HG02852 (cell line): ENCODE data around the gene PNPLA7.

Experiments
- ATAC-seq: cut with Tn5 transposase; IDR thresholded peaks from one replicate; pipeline ENCODE4 v1.9.1; 2021; ENCODE audit warnings: mild to moderate bottlenecking, moderate library complexity; ENCODE audit not compliant: unreplicated experiment

The PNPLA7 gene

DNA sequence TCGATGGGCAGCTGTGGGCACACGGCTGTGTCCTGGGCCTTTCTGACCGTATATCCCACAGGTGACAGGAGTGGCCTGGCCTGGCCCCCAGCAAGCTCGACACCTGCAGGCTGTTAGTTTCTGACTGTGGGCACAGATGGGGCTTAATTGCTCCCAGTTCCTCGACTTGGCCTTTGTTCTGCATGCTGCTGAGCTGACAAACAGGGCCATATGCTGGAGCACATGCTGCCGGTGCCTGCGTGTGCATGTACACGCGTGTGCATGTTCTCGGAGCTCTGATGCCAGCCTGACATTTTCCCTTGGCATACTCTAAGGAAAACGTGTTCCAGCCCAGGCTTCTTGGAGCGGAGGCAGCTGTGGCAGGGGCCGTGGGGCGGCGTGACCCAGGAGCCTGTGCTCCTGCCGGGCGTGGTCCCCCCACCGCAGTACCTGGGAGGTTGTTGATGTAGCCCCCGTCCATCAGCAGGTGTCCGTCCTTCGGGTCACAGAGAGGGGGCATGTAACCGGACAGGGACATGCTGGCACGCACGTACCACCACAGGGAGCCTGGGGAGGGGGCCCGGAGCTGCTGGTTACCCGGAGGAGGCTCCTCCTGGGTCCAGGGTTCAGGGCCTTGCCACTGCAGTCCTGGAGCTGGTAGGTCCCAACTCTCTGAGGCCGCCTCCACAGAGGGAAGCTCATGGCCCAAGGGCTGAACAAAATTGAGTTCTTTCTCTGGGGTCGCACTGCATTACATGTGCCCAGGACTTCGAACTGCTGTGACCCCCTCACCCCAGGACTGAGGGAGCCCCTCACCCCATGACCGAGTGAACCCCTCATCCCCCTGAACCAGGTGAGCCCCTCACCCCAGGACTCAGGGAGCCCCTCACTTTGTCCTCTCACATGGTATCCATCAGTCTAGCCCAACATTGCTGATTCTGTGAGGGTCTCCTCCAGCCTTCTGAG lies 86.9 kb downstream of the PNPLA7 start:
- no peak for ATAC-seq

DNA sequence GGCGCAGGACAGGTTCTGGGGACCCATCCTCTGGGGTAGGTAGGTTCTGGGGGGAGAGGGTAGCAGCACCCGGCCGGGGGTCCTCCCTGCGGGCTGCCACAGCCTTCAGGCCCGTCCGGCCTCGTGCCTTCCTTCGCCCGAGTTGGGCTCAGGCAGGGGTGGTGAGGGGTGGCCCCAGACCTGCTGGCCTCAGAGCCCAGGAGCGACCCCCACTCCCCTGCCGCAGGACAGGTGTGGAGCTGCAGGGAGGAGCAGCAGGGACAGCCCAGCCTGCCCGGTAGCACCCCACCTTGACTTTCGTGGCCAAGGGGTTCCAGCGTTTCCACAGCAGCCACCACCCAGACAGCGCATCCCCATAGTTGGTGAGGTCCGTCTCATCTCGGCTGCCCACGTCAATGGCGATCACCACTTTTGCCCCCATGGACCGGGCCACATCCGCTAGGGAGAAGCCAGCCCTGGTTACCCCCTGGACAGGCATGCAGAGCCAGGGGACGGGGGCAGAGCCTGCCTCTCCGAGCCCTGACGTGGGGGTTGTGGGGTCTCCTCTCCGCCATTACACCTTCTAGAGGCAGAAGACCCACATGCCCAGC lies 87.7 kb downstream of the PNPLA7 start:
- ATAC-seq: no peak

DNA sequence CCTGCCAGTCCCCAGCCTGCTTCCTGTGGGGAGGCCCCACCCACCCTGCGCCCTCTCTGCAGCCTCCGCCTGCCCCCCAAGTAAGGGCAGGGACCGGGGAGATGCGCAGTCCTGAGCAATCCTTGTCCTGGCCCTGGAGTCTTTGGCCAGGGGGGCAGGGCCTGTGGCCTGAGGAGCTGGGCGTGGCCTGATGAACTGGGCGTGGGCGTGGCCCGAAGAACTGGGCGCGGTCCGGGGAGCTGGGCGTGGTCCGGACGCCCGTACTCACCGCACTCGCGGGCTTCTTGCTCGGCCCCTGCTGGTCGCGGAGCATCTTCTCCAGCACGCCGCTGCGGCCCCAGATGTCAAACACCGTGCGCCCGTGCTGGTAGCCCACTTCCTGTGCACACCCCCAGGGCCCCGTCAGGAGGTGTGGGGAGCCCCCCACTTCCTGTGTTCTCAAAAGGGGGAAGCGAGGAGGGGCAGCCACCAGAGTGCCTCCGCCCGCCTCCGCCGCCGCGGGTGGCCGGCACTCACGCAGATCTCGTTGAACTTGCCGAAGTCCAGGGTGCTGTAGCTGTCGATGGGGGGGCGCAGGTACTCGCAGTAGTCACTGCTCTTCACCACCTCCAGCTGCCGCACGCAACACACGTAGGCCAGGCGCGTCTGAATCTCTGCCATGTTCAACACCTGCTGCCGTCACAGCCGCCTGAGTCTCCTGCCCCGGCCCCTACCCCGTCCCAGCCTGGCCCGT lies 88.4 kb downstream of the PNPLA7 start:
- ATAC-seq: no peak

DNA sequence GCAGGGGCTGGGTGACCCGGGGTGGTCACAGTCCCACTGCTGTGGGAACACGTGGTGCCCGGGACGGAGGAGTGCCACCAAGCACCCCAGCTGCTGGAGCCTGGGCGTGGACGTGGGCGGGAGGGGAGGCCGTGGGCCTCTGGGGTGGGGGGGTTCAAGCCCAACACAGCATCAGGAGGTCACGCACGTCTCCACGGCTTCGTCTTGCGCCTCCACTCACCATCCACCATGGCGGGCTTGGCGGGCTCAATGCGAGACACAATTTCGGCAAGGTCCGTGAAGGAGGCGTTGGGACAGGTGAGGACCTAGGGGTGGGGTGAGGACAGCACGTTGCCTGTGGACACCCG lies 88.9 kb downstream of the PNPLA7 start:
- no peak for ATAC-seq

DNA sequence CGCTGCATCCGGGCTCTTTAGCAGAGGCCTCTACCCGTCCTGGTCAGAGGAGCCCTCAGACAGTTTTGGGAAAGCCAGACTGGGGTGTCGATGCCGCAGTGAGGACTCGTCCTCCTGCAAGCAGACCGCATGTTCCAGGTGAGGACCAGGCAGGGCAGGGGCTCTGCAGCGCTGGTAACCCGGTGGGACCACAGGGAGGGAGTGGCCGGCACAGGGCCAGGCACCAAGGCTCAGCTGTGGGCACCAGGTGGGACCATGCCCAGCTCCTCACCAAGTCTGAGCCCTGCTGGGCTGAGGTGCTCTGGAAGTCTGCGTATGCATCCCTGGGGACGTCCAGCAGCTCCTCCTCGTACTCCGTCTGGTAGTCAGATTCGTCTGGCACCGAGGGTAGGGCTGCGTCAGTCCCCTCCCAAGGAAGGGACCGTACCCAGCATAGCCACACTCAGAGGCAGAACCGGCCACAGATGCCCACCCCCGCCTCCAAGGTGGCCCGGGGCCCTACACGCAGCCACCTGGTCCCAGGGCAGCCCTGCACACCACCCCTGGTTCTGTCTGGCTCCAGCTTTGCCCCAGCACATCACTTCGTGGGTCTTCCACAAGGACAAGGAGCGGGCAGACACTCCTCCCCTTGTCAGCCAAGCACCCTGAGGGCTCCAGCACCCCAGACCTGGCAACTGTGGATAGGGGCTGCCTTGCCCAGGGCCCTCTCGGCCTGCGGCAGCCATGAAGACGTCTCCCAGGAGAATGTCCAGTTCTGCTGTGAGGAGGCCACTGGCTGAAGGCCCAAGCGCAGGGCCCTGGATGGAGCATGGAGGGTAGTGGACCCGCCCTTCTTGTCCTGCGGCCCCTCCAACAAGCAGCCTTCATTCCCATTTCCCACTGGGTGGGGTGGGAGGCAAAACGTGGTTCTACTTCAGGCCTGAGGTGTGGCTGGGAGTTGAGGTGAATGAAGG lies 89.6 kb downstream of the PNPLA7 start:
- no peak for ATAC-seq

DNA sequence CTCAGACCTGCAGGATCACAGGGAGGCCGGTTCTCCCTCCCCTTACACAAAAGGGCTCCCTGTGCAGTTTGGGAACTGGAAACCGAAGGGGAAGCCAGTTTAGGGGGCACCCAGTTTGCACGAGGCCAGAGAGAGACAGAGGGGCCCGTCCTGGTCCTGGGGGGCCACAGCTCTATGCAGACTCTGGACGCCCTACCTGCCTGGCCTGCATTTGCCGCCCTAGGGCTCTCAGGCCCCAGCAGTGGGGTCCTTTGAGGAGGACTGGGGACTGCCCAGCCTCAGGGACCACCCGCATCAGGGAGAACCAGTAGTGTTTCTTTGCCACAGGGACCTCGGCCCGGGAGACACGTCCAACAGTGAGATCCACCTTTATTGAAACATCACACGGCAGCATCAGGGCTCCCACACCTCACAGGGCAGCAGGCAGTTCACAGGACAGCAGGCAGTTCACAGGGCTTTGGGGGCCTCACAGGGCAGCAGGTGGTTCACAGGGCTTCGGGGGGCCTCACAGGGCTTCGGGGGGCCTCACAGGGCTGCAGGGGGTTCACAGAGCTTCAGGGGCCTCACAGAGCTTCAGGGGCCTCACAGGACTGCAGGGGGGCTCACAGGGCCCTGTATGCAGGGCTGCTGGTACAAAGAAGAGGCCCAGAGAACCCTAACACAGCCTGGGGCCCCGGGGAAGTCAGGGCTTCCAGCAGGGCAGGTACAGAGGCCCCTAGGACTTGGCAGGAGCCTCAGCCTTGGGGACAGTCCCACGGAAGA lies 90.4 kb downstream of the PNPLA7 start:
- no peak for ATAC-seq

DNA sequence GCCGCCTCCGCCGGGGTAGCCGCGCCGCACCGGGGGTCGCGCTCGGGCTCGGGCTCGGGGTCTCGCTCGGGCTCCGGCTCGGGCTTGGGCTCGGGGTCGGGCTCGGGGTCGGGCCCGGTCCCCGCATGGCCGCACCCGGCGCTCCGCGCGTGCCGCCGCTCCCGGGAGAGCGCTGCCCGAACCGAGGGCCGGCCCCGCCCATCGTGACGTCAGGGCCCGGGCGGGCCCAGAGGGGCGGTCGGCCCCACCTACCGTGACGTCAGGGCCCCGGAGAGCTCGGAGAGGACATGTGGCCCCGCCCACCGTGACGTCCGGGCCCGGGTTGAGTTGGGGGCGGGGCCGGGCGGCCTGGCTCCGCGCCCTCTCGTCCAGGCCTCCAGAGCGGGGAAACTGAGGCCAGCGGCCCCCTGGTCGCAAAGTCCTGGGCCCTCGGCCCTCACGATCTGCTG lies 91.0 kb downstream of the PNPLA7 start, which contains the start of gene NSMF:
Gene NSMF, minus strand, starts transcription at position 183 of the 449 bp plus-strand sequence. CDS start 232 bp downstream, outside the sequence.
- peak; percentile 73 for ATAC-seq

DNA sequence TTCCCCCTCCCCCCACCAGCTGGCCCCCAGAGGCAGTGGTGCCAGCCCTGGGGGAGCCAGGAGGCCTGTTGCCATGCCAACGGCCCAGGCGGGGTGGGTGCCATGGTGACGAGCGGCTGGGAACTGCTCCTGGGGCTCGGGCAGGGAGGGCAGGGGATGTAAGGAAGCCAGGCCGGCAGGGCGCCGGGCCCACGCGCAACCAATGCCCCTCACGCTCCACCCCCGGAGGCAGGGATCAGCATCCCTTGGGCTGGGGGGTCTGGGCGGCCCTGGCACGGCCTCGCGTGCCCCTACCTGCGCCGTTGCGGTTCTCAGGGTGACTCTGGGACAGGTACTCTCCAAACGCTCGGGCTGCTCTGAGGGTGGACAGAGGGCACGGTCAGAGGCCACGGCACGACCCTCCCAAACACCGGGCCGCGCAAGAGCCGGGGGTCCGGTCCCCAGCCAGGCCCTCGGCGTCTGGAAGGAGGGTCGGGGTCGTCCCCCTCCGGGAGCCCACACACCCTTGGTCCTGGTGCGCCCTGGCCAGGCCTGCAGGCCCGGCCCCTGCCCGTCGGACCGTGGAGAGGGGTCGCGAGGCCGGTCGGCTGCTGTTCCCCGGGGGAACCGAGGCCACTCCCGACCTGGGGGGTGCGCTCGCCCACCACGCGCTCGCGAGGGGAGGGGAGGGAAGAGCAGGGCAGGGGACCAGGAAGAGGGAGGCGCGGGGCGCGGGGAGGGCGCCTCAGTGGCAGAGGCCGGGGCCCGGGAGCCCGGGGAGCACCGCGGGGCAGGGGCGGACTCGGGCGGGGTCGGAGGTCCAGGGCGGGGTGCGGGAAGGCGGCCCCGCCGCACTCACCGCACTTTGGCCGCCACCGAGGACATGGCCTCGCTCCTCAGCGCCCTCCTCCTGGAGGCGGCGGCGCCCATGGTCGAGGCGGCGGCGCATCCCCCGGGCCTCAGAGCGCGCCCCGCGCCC lies 91.7 kb downstream of the PNPLA7 start:
- ATAC-seq: peak; percentile 20

DNA sequence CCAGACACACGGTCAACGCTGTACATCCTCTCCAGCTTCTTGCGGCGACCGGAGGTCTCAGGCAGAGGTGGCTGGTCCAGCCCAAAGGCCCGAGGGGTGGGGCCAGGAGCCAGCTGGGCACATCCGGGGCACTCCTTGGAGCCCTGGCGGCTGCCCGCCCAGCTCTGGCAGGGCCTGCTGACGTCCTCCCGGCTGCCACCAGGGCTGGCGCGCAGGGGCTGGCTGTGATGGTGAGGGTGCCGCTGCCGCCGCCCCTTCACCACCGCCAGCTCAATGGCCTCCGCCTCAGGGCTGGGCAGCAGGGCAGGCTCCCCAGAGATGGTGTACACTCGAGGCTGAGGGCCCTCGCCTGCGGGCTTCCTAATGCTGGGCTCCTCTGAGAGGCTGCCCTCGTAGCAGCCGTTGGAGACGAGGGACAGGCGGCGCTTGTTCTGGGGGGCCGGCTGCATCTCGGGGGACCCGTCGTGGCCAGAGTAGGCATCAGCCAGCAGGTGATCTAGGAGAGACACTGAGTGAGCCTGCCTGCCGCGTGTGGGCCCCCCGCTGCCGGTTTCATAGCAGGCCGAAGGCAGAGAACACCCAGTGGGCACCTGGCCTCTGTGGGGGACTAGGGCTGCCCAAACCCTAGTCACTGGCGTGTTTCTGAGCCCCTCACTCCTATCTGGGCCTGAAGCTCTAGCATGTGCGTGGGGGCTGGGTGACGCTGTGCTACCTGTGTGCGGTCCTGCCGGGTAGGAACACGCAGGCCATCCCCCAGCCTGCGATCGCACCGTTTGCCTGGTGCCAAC lies 92.6 kb downstream of the PNPLA7 start:
- ATAC-seq: no peak

DNA sequence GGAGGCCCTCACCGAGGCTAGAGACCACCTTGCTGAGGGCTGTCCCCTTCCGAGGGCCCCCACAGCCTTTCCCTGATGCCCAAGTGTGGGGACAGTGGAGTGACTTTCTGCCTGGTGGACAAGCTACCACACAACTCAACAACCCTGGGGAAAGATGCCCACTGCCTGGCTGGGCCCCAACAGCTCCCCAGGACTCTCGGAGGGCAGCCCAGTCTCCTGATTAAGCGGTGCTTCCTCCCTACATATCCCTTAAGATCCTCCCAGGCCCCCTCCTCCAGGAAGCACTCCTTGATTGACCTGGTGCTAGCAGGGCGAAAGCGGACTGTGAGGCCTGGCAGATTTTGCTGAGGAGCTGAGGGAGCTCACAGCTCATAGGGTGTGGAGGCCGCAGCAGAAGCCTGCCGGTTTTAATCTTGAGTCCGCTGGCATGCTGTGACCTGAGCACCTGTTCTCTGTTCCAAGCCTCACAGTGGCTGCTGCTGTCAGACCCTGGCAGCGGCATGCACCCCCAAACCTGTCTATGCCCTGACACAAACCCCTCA lies 93.3 kb downstream of the PNPLA7 start:
- ATAC-seq: no peak

DNA sequence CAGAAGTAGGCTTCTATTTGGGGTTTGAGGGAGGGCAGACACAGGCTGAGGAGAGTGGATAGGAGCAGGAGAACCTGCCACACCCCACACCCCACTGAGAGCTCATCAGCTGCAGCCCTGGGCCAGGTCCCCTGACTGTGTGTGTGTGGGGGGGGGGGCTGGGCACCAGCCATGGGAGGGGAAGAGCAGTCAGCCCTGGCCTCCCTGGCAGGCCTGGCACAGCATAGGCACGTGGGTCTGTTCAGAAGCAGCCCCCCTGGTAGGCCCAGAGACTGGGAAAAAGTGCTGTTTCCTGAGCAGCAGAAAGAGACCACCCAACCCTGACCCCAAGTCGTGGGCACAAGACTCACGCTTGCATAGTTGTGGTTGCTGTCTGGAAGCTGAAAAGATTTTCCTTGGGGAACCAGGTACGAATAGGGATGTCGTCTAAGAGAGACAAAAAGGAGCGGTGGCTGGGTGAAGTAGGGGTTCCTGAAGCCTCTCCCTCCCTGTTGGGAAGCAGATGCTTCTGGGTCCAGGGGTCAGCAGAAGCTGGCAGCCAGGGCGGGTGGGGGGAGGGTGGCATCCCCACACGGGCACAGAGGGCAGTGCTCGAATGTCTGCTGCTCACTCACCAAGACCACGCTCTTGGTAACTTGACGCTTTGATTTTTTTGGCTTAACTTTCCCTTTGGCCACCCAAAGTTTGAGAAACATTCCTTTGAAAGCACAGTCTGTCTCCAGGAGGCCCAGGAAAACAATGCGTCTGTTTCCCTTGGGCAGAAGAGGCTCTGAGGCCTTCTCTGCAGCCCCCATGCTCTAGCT lies 93.9 kb downstream of the PNPLA7 start:
- no peak for ATAC-seq

DNA sequence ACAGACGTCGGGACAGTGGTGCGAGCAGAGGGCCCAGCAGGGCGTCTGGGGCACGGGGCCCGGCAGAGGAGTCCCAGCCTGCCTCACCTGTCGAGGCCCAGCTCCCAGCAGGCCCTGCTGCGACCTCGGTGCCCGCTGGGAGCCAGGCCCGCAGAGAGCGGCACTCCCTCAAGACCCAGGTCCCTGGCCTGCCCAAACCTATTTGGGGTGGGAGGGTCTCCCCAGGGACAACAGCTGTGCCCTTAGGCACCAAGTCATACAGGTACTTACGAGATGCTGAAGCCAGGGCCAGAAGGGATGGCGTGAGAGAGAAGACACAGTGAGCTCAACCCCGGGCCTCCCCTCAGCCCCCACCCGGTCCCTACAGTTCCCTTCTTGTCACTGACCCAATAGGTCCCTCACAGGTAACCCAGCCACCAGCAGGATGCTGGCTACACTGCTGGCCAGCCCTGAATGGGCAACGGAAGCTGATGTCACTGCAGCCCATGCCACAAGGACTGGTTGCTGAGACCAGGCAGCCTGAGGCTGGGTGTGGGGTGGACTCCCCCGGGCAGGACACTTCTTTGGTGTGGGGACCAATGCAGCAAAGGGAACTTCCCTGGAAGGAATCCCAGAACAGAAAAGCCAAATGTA lies 94.7 kb downstream of the PNPLA7 start:
- no peak for ATAC-seq

DNA sequence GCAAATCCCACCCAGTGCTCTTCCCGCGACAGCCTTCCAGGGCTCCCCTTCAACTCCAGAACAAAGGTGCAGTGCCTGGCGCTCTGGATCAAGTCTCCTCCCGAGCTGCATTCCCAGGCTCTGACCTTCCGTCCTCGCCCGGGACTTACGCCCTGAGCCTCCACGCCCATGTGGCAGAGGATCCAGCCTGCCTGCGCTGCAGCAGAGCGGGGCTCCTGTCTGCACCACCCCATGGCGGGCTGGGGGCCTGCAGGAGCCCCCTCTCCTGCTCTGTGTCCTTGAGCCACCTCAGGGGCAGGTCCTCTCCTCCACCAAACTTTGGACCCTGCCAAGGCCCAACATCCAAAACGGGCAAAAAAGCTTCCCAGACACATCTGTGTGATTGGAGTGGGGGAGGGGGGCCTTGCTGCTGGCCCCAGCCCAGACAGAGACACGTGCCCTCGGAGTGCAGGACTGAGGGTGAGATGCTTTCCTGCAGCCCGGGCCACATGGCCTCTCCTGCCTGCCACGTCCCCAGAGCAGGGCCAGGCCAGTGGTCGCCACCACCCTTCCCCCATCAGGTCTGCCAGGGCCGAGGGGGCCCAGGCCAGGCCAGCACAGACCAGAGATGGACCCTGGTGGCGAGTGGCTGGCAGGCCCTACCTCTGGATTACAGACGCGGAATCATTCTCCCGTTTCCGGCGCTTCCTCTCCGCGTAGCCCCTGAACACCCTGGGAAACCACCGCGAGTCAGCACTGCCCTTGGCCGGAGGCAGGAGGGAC lies 95.4 kb downstream of the PNPLA7 start:
- ATAC-seq: no peak

DNA sequence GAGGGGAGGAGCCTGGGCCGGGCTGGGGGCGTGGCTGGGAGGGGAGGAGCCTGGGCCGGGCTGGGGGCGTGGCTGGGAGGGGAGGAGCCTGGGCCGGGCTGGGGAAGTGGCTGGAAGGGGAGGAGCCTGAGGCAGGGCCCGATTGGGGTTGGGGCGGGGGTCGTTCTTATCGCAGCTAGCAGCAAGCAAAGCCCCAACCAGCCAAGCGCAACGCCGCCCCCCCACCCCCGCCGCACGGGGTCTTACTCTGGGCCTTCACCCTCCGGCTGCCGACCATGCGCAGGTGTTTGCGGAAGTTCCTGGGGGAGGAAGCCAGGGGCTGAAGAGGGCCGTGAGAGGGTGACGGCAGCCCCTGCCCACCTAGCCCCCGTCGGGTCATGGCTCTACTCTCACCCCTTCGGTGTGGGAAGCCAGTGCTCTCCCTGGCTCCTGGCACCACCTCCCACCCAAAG lies 96.0 kb downstream of the PNPLA7 start:
- no peak for ATAC-seq

DNA sequence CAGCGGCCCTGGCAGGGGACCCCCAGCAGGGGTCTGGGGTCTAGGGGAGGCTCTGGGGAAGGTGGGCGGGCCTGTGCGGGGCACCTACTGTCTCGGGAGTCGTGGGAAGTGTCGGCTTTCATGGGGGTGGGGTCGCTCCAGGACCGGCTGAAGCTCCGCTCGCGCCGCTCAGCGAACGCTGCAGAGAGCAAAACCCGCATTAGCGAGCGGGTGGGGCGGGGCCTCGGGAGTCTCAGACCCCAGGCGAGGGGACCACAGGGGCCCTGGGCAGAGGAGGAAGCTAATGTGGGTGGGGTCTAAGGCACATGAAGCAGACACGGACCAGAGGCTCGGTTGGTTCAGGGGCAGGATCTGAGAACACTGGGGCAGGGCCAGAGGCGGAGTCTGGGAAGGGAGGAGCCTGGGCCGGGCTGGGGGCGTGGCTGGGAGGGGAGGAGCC lies 96.5 kb downstream of the PNPLA7 start:
- no peak for ATAC-seq
